ENCODE results near the gene SMKR1. TPM values are rescaled to one million over a fixed set of nuclear protein-coding genes. Genes with fewer than 3 reads are reported as not detected.

Gene SMKR1
- total RNA-seq, 1 donor: 0.72 TPM

DNA sequence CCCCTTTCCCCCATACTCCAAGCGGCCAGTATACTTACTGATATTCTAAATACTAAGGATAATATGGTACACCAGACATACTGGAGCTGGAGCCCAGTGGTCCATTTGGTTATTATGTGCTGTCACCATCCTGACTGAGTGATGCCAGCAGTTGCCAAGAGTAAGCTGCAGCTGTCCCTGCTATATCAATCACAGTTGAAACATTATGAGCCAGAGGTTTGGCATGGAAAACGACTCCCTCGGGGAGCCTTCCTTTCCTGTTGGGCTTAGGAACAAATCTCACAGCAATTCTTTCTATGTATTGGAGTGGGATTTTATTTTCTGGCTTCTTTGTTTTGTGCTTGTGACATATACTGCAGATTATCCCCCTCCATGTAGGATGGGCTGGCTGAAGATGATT is 35.5 kb upstream of the SMKR1 start:
- Histone ChIP-seq H3K4me2 (ENCODE audit: insufficient read depth, low read length) (no peak overlapping the region), H3K36me3 (ENCODE audit: insufficient read depth, low read length) (peaks cover 11% of the 10 kb centered on the region), H3K4me1 (ENCODE audit: insufficient read depth, low read length) (peaks cover 24% of the 10 kb centered on the region), H2AFZ (ENCODE audit: low read length) (no peak overlapping the region), H3K27me3 (ENCODE audit: insufficient read depth, low read length) (no peaks in the 10 kb centered on the region), H3K9me3 (ENCODE audit: low read depth, low read length) (no peaks in the 10 kb centered on the region), H4K20me1 (ENCODE audit: insufficient read depth, low read length) (no peaks in the 10 kb centered on the region), H3K79me2 (ENCODE audit: insufficient read depth, low read length) (no peaks in the 10 kb centered on the region), H3K27ac (ENCODE audit: low read depth, low read length) (no peak overlapping the region), H3K4me3 (ENCODE audit: insufficient read depth, low read length) (no peak overlapping the region)
- TF ChIP-seq CTCF (IDR thresholded peaks at IDR 0.05; ENCODE audit: extremely low read depth, low read depth, low read length): no peak
- no peak for DNase-seq (ENCODE audit: insufficient read length, low spot score, missing footprints)

- H3K27me3 ChIP-seq (ENCODE audit: insufficient read depth, low read length): no peaks in the 10 kb centered on the region
- peaks cover 28% of the 10 kb centered on the region for H3K4me1 ChIP-seq (ENCODE audit: insufficient read depth, low read length)
- H3K4me2 ChIP-seq (ENCODE audit: insufficient read depth, low read length): no peak overlapping the region
- no peak overlapping the region for H3K4me3 ChIP-seq (ENCODE audit: insufficient read depth, low read length)
- peaks cover 7% of the 10 kb centered on the region for H3K36me3 ChIP-seq (ENCODE audit: insufficient read depth, low read length)
- H3K9me3 ChIP-seq (ENCODE audit: low read depth, low read length): no peaks in the 10 kb centered on the region
- H3K27ac ChIP-seq (ENCODE audit: low read depth, low read length): peak overlapping the region; percentile 23
- no peaks in the 10 kb centered on the region for H3K79me2 ChIP-seq (ENCODE audit: insufficient read depth, low read length)
- H4K20me1 ChIP-seq (ENCODE audit: insufficient read depth, low read length): no peaks in the 10 kb centered on the region
- TF ChIP-seq CTCF (IDR thresholded peaks at IDR 0.05; ENCODE audit: extremely low read depth, low read depth, low read length): no peak
- DNase-seq (ENCODE audit: insufficient read length, low spot score, missing footprints): no peak
- H2AFZ ChIP-seq (ENCODE audit: low read length): no peak overlapping the region
These were observed 34.2 kb upstream of the SMKR1 start for GRCh38 chr7:129468087-129468486.

DNA sequence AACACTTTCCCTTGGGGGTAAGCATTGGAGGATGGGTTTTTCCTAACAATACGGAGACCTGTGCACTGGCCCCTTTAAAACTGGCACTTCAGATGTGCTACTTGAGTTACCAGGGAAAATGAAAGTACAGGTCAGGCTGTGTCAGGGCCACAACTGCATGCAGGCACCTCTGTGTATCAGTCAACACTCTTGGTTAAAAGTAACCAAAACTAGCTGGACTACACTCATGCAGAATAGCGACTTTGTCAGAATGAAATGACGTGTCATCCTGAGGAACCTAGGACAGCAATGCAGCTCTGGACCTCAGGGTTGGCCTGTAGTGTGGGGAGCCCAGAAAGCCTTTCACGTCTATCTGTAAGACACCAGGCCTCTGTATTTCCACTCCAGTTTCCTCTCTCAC is 33.8 kb upstream of the SMKR1 start:
- H3K9me3 ChIP-seq (ENCODE audit: low read depth, low read length): no peaks in the 10 kb centered on the region
- no peak overlapping the region for H2AFZ ChIP-seq (ENCODE audit: low read length)
- peaks cover 28% of the 10 kb centered on the region for H3K4me1 ChIP-seq (ENCODE audit: insufficient read depth, low read length)
- no peaks in the 10 kb centered on the region for H3K79me2 ChIP-seq (ENCODE audit: insufficient read depth, low read length)
- H3K4me2 ChIP-seq (ENCODE audit: insufficient read depth, low read length): no peak overlapping the region
- H4K20me1 ChIP-seq (ENCODE audit: insufficient read depth, low read length): no peaks in the 10 kb centered on the region
- no peak overlapping the region for H3K27ac ChIP-seq (ENCODE audit: low read depth, low read length)
- no peak overlapping the region for H3K4me3 ChIP-seq (ENCODE audit: insufficient read depth, low read length)
- H3K36me3 ChIP-seq (ENCODE audit: insufficient read depth, low read length): peaks cover 6% of the 10 kb centered on the region
- TF ChIP-seq CTCF (IDR thresholded peaks at IDR 0.05; ENCODE audit: extremely low read depth, low read depth, low read length): no peak
- no peak for DNase-seq (ENCODE audit: insufficient read length, low spot score, missing footprints)
- H3K27me3 ChIP-seq (ENCODE audit: insufficient read depth, low read length): no peaks in the 10 kb centered on the region

DNA sequence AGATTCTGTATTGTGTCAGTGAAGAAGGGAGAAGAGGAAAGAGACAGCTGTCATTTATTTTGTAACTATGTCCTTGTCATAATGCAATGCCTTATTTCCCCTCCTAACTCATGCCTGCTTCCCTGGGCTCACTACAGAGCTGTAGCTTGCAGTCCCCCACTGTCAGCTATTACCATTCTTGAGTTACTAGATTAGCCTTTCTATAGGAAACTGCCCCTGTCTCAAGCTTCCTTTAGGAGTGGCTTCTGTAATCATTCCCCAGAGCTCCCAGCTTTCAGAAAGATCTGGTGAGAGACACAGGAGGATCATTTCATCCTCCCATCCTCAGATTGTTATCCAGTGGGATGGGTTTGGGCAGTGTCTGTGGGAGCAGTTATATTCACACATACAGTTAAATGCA is 32.4 kb upstream of the SMKR1 start:
- no peak for DNase-seq (ENCODE audit: insufficient read length, low spot score, missing footprints)
- Histone ChIP-seq H4K20me1 (ENCODE audit: insufficient read depth, low read length) (no peaks in the 10 kb centered on the region), H3K9me3 (ENCODE audit: low read depth, low read length) (no peaks in the 10 kb centered on the region), H3K4me2 (ENCODE audit: insufficient read depth, low read length) (no peak overlapping the region), H3K36me3 (ENCODE audit: insufficient read depth, low read length) (no peaks in the 10 kb centered on the region), H2AFZ (ENCODE audit: low read length) (no peak overlapping the region), H3K79me2 (ENCODE audit: insufficient read depth, low read length) (no peaks in the 10 kb centered on the region), H3K27me3 (ENCODE audit: insufficient read depth, low read length) (no peaks in the 10 kb centered on the region), H3K27ac (ENCODE audit: low read depth, low read length) (no peak overlapping the region), H3K4me1 (ENCODE audit: insufficient read depth, low read length) (peaks cover 28% of the 10 kb centered on the region), H3K4me3 (ENCODE audit: insufficient read depth, low read length) (no peak overlapping the region)
- TF ChIP-seq CTCF (IDR thresholded peaks at IDR 0.05; ENCODE audit: extremely low read depth, low read depth, low read length): no peak
